Thyroid gland (tissue), 4 donors: ENCODE results near the gene DHX16.

Experiments
- CTCF ChIP-seq, 6 experiments: fragments of 200-600 bp in 3 of 6; fragments of 450-650 bp in 3 of 6; sonication (generic) in 3 of 6; IDR thresholded peaks; one replicate each; pipeline ENCODE4 v1.5.1; 2016 to 2019; ENCODE audit warnings: antibody characterized with exemption in 6 of 6, mild to moderate bottlenecking in 2 of 6, inconsistent platforms in 1 of 6, moderate library complexity in 1 of 6
- POLR2A ChIP-seq, 2 donors: fragments of 450-650 bp; IDR thresholded peaks; one replicate each; pipeline ENCODE4 v1.6.1; 2017; ENCODE audit warnings: antibody characterized with exemption in 2 of 2, mild to moderate bottlenecking in 2 of 2, moderate library complexity in 1 of 2

GRCh38 chr6:30670760-30671527 lies 1.9 kb downstream of the DHX16 start:
- TF ChIP-seq CTCF (IDR thresholded peaks at IDR 0.05) (no peak), POLR2A (IDR thresholded peaks at IDR 0.05) (no peak)
